MM.1S (cell line): ENCODE data around the gene P2RX2.

Source experiments
- CTCF ChIP-seq: fragments of 300-600 bp; sonication (generic); IDR thresholded peaks from 2 replicates; pipeline ENCODE4 v1.5.1; 2016; ENCODE audit warnings: antibody characterized with exemption, low read length, mixed read lengths
- EZH2phosphoT487 ChIP-seq: fragments of 300-600 bp; sonication (generic); IDR thresholded peaks from 2 replicates; pipeline ENCODE4 v1.6.1; 2018; ENCODE audit warnings: antibody characterized with exemption, low read length

- TF ChIP-seq CTCF (no peak), EZH2phosphoT487 (no peak)
These were observed 39.7 kb downstream of the P2RX2 start for GRCh38 chr12:132658149-132658894.
